GM12878 (cell line): ENCODE measurements around the gene SLAMF9. TPM values are rescaled to one million over a fixed set of nuclear protein-coding genes. Genes with fewer than 3 reads are reported as not detected.
"Not testable (repeated sequence)": the region's sequence is repeated elsewhere in the genome, so short reads cannot be mapped to it uniquely, and the experiment has no call there.

Source experiments
- ATAC-seq: fragments of 200-7000 bp; cut with Tn5 transposase; 3 replicates; pipeline ENCODE4 v1.9.1; 2020; ENCODE audit warnings: mild to moderate bottlenecking, moderate library complexity
- BruUV-seq: library from RNA; stranded (reverse); fragments of 400-500 nt; replicated peaks from 2 replicates; lab custom pipeline; 2021; lab: Mats Ljungman, UMichigan
- CTCF ChIA-PET: fragments of 300-600 bp; sonication (Branson Sonifier 250); formaldehyde crosslinking; extraction: SDS; loops from one replicate; lab custom pipeline; 2021; ENCODE audit warnings: inconsistent platforms; lab: Yijun Ruan, JAX
- POLR2A ChIA-PET: fragments of 350-600 bp; formaldehyde crosslinking; extraction: SDS; loops from one replicate; lab custom pipeline; 2021; ENCODE audit warnings: inconsistent platforms; lab: Charles Lee
- RAD21 ChIA-PET: fragments of 300-600 bp; sonication (Branson Sonifier 250); formaldehyde crosslinking; loops from one replicate; lab custom pipeline; 2023; ENCODE audit warnings: antibody characterized with exemption; ENCODE audit not compliant: unreplicated experiment; lab: Charles Lee
- SMC1A ChIA-PET: fragments of 300-600 bp; sonication (Branson Sonifier 250); formaldehyde crosslinking; loops from one replicate; lab custom pipeline; 2023; ENCODE audit not compliant: unreplicated experiment, uncharacterized antibody; lab: Charles Lee
- DNase-seq: peaks from one replicate; pipeline ENCODE4 v3.0.0-alpha.2; 2011; ENCODE audit warnings: low read depth, low spot score
- FAIRE-seq: peaks from 3 replicates; lab custom pipeline; 2011; peaks lifted over from hg19 to GRCh38; lab: Jason Lieb, UNC
- H2AFZ ChIP-seq: 2 replicates; pipeline ENCODE4 v1.6.0; 2011; ENCODE audit warnings: low read depth, low read length, control low read depth; ENCODE audit not compliant: control insufficient read depth
- H3K27ac ChIP-seq: 2 replicates; pipeline ENCODE4 v1.5.1; 2011; ENCODE audit warnings: control low read depth; ENCODE audit not compliant: control insufficient read depth, insufficient read depth
- H3K27me3 ChIP-seq, 2 experiments: replicated peaks in 1 of 2; 2 replicates each; pipeline versions ENCODE4 v1.6.0 to v1.6.1; 2011; ENCODE audit warnings: low read length in 1 of 2; ENCODE audit not compliant: control insufficient read depth in 2 of 2, insufficient read depth in 2 of 2
- H3K36me3 ChIP-seq, 2 experiments: 2 replicates each; pipeline ENCODE4 v1.5.1; 2011; ENCODE audit warnings: low read length in 1 of 2; ENCODE audit not compliant: control insufficient read depth in 2 of 2, insufficient read depth in 2 of 2
- H3K4me1 ChIP-seq: 2 replicates; pipeline ENCODE4 v1.6.1; 2011; ENCODE audit warnings: mild to moderate bottlenecking, low read length, moderate library complexity, mixed read lengths; ENCODE audit not compliant: control insufficient read depth, insufficient read depth
- H3K4me2 ChIP-seq: 2 replicates; pipeline ENCODE4 v1.6.0; 2011; ENCODE audit warnings: control low read depth; ENCODE audit not compliant: control insufficient read depth, insufficient read depth
- H3K4me3 ChIP-seq: fragments of 200-600 bp; sonication (generic); 2 replicates; pipeline ENCODE4 v1.5.1; 2016
- H3K79me2 ChIP-seq: 2 replicates; pipeline ENCODE4 v1.6.0; 2011; ENCODE audit warnings: low read length; ENCODE audit not compliant: control insufficient read depth, insufficient read depth
- H3K9ac ChIP-seq: 2 replicates; pipeline ENCODE4 v1.8.0; 2011; ENCODE audit warnings: low read length, control low read depth, mixed read lengths; ENCODE audit not compliant: control insufficient read depth, insufficient read depth
- H3K9me3 ChIP-seq: replicated peaks from 3 replicates; pipeline ENCODE4 v1.5.1; 2011; ENCODE audit warnings: mild to moderate bottlenecking, low read length; ENCODE audit not compliant: control insufficient read depth, insufficient read depth
- H4K20me1 ChIP-seq: 2 replicates; pipeline ENCODE4 v1.6.0; 2011; ENCODE audit not compliant: control insufficient read depth, insufficient read depth
- ELK1 ChIP-seq: IDR thresholded peaks from 2 replicates; pipeline ENCODE4 v1.6.1; 2012; ENCODE audit warnings: low read depth, low read length, improper control_type of control experiment
- RELA ChIP-seq: fragments of 450-650 bp; IDR thresholded peaks from 2 replicates; pipeline ENCODE4 v1.8.0; 2014; ENCODE audit warnings: borderline replicate concordance; ENCODE audit not compliant: partially characterized antibody
- RELB ChIP-seq: fragments of 450-650 bp; IDR thresholded peaks from 2 replicates; pipeline ENCODE4 v1.6.1; 2017; ENCODE audit warnings: low read depth, mild to moderate bottlenecking, moderate library complexity
- TARDBP ChIP-seq: IDR thresholded peaks from 2 replicates; pipeline ENCODE4 v1.6.1; 2016; ENCODE audit warnings: borderline replicate concordance
- WGBS: methylation state at CpG from one replicate; pipeline ENCODE4 v1.1.6; 2016; ENCODE audit warnings: low lambda C conversion rate; ENCODE audit not compliant: insufficient replicate concordance, insufficient coverage; ENCODE audit errors: missing lambda C conversion rate; 5-methylcytosine and 5-hydroxymethylcytosine counted together
- in situ Hi-C: fragments of 300-500 bp; cut with MboI; formaldehyde crosslinking; loops from 9 replicates; pipeline ENCODE4 v1.14.3; 2018; ENCODE audit warnings: mixed read lengths
- intact Hi-C: fragments of 100-400 bp; cut with micrococcal nuclease; formaldehyde crosslinking; loops from one replicate; pipeline ENCODE4 v1.14.2; 2022; ENCODE audit not compliant: unreplicated experiment
- polyA plus RNA-seq, 11 experiments: library from polyadenylated mRNA; depleted of rRNA in 4 of 11; unstranded in 6 of 11; stranded (reverse) in 5 of 11; fragments of >200 nt; fragmentation: Nextera tagmentation in 4 of 11; fragmentation: Illumina TruSeq in 1 of 11; extraction: Ambion mirVana in 4 of 11; extraction: Trizol in 1 of 11; gene quantifications; 1 replicate in 1 of 11; 2 replicates in 10 of 11; pipeline versions ENCODE4 v1.2.1 to v1.2.3, GENCODE V29; 2011 to 2016; ENCODE audit warnings: inconsistent platforms in 2 of 11, missing spikeins in 2 of 11, low read depth in 1 of 11
- total RNA-seq, 4 experiments: library from RNA; depleted of rRNA in 3 of 4; stranded (reverse); fragments of >200 nt in 3 of 4; fragmentation: Illumina TruSeq in 1 of 4; extraction: Trizol in 1 of 4; gene quantifications; 2 replicates each; pipeline versions ENCODE4 v1.2.1 to v1.2.3, GENCODE V29; 2013 to 2021
- TF ChIP-seq, protein P1 (sequence below): IDR thresholded peaks from 2 replicates; pipeline ENCODE4 v1.6.1; 2011; ENCODE audit warnings: low read depth, mild to moderate bottlenecking, low read length, moderate library complexity, borderline replicate concordance; ENCODE audit errors: extremely low read depth

The SLAMF9 gene
- total and polyA plus RNA-seq, 10 of the 15 experiments (the other 5 are each of a cell fraction or from before 2014, with no cell fraction given), result not detected

GRCh38 chr1:159904036-159904435 is 50.0 kb downstream of the SLAMF9 start:
- CTCF ChIA-PET, result interaction anchor here (0.7 to 8.9 kb wide), 4 partner anchors 9 to 205 kb away, joined by 3 to 68 read pairs (median 6); no protein-coding TSS in a partner anchor
- POLR2A ChIA-PET, H2AFZ ChIP-seq, H4K20me1 ChIP-seq, H3K36me3 ChIP-seq, H3K9ac ChIP-seq, intact Hi-C loops, H3K4me2 ChIP-seq, ATAC-seq, BruUV-seq, FAIRE-seq, H3K4me1 ChIP-seq, in situ Hi-C loops, H3K27me3 ChIP-seq, H3K79me2 ChIP-seq, DNase-seq, H3K27ac ChIP-seq, H3K9me3 ChIP-seq, H3K4me3 ChIP-seq: not testable (repeated sequence)
- WGBS, result 79% methylated on average over 3 of the region's 3 CpGs
- RAD21 ChIA-PET, result interaction anchor here (0.9 to 1.4 kb wide), 2 partner anchors 11 to 19 kb away, joined by 4 to 5 read pairs; no protein-coding TSS in a partner anchor
- SMC1A ChIA-PET, result interaction anchor here (1.0 to 1.6 kb wide), 4 partner anchors 10 to 119 kb away, joined by 3 to 4 read pairs (median 4); no protein-coding TSS in a partner anchor

- Histone ChIP-seq H3K79me2 (no peaks in the 10 kb centered on the region), H3K4me2 (no peak overlapping the region), H3K4me3 (no peak overlapping the region), H3K9me3 (no peaks in the 10 kb centered on the region; the same call in 2 of the 3 replicates), H3K9ac (no peak overlapping the region), H4K20me1 (no peaks in the 10 kb centered on the region), H3K27ac (no peak overlapping the region), H3K36me3 (no peaks in the 10 kb centered on the region), H3K4me1 (no peaks in the 10 kb centered on the region), H2AFZ (no peak overlapping the region), H3K27me3 (no peaks in the 10 kb centered on the region)
- ChIA-PET POLR2A (interaction anchor here (0.7 kb wide), 1 partner anchor 49 kb away, joined by 4 read pairs; no protein-coding TSS in a partner anchor), RAD21 (no interaction called here), CTCF (interaction anchor here (2.3 to 8.9 kb wide), 2 partner anchors 11 to 103 kb away, joined by 9 to 68 read pairs; no protein-coding TSS in a partner anchor), SMC1A (no interaction called here)
- FAIRE-seq (no peak), ATAC-seq (no peak), DNase-seq (no peak)
- intact Hi-C loops (no loop called here), in situ Hi-C loops (no loop called here)
- no TSS peak for BruUV-seq
- no peak for TF ChIP-seq TARDBP
- no peak for TF ChIP-seq ELK1
- TF ChIP-seq, protein P1, sequence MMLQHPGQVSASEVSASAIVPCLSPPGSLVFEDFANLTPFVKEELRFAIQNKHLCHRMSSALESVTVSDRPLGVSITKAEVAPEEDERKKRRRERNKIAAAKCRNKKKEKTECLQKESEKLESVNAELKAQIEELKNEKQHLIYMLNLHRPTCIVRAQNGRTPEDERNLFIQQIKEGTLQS, result no peak
- no peak for TF ChIP-seq RELB
- TF ChIP-seq RELA, result no peak
- 77% methylated on average over 3 of the region's 3 CpGs for WGBS
These were observed 51.5 kb downstream of the SLAMF9 start for GRCh38 chr1:159902541-159902940.
